ENCODE results near the gene COA3. TPM values are rescaled to one million over a fixed set of nuclear protein-coding genes. Genes with fewer than 3 reads are reported as not detected.

Gene COA3
- total RNA-seq, 1 experiment from 2014 or later, result 74.2 TPM

- H3K4me3 Mint-ChIP-seq, result no peak overlapping the region
- no CpG with 5 or more reads among the region's 3 CpGs for WGBS (ENCODE audit: extremely low coverage, insufficient read length, low lambda C conversion rate)
- H2BK12ac ChIP-seq (ENCODE audit: insufficient read length, low read depth, low read length), result no peak overlapping the region
- H3K27ac Mint-ChIP-seq, result no peak overlapping the region
- no peak overlapping the region for H3K4ac ChIP-seq (ENCODE audit: low read depth, low read length)
- H4K91ac ChIP-seq (ENCODE audit: insufficient read length, low read depth, low read length), result no peak overlapping the region
- H3K36me3 Mint-ChIP-seq (ENCODE audit: insufficient read depth in 1 of 3, low read depth in 3 of 3), result no peaks in the 10 kb centered on the region
- H4K20me1 ChIP-seq (ENCODE audit: control insufficient read depth, insufficient read depth, insufficient read length), result no peaks in the 10 kb centered on the region
- no peak overlapping the region for H3T11ph ChIP-seq (ENCODE audit: low read length)
- no peak overlapping the region for H2AK5ac ChIP-seq (ENCODE audit: insufficient read length, low read length)
- no peaks in the 10 kb centered on the region; the same call in 1 of the 2 replicates for H3K27me3 ChIP-seq (ENCODE audit: insufficient read depth, low read length)
- TF ChIP-seq CTCF (conservative IDR thresholded peaks at IDR 0.05), result no peak
- no peak overlapping the region for H3K56ac ChIP-seq (ENCODE audit: insufficient read length, low read depth, low read length)
- no peak overlapping the region for H2BK15ac ChIP-seq (ENCODE audit: low read depth, low read length)
- no peak overlapping the region for H2AFZ ChIP-seq (ENCODE audit: low read length)
- H2BK5ac ChIP-seq (ENCODE audit: insufficient read length, low read length), result no peak overlapping the region
- H3K9ac ChIP-seq (ENCODE audit: extremely low read depth, insufficient read length, low read length), result no peak overlapping the region
- H3K79me2 ChIP-seq (ENCODE audit: insufficient read depth, low read length), result no peaks in the 10 kb centered on the region
- no peaks in the 10 kb centered on the region for H3K79me1 ChIP-seq (ENCODE audit: insufficient read depth, low read depth, low read length, poor library complexity, severe bottlenecking)
- no peak for DNase-seq
- no peak overlapping the region for H3K14ac ChIP-seq (ENCODE audit: insufficient read depth, low read length)
- no peak overlapping the region for H4K8ac ChIP-seq (replicated peaks; ENCODE audit: insufficient read length, low read depth, low read length)
- H2BK120ac ChIP-seq (ENCODE audit: low read depth, low read length, poor library complexity, severe bottlenecking), result no peak overlapping the region
- H3K4me2 ChIP-seq (ENCODE audit: insufficient read depth, insufficient read length, low read length), result no peak overlapping the region
- peaks cover 17% of the 10 kb centered on the region in 2 experiments for H3K4me1 Mint-ChIP-seq
- H3K9me3 Mint-ChIP-seq, result no peaks in the 10 kb centered on the region
- no peaks in the 10 kb centered on the region for H3K9me3 ChIP-seq (ENCODE audit: control insufficient read depth, low read depth, low read length)
- peaks cover 2% of the 10 kb centered on the region; the same call in 1 of the 2 replicates for H3K4me1 ChIP-seq (ENCODE audit: insufficient read depth, low read length)
- no peak overlapping the region for H3K18ac ChIP-seq (ENCODE audit: insufficient read length, low read depth, low read length)
- H4K5ac ChIP-seq (ENCODE audit: insufficient read length, low read depth, low read length), result no peak overlapping the region
- no peak overlapping the region for H3K27ac ChIP-seq (ENCODE audit: insufficient read length, low read depth, low read length)
- no peak overlapping the region for H2BK20ac ChIP-seq (ENCODE audit: low read depth, low read length, poor library complexity, severe bottlenecking)
- H3K23me2 ChIP-seq (ENCODE audit: insufficient read length, low read depth, low read length, poor library complexity, severe bottlenecking), result no peaks in the 10 kb centered on the region
- no peak overlapping the region for H3K23ac ChIP-seq (ENCODE audit: insufficient read length, low read depth, low read length)
- peaks cover 32% of the 10 kb centered on the region for H3K27me3 Mint-ChIP-seq (ENCODE audit: low read depth)
Observed at GRCh38 chr17:42750739-42751344, 47.7 kb downstream of the COA3 start.

Data from H9 (cell line).